GM21528 (cell line): ENCODE data around the gene DENND2A.
"Not testable (repeated sequence)": the region's sequence is repeated elsewhere in the genome, so short reads cannot be mapped to it uniquely, and the experiment has no call there.

Experiments used
- ATAC-seq: cut with Tn5 transposase; IDR thresholded peaks from one replicate; pipeline ENCODE4 v1.9.1; 2021; ENCODE audit warnings: mild to moderate bottlenecking, moderate library complexity; ENCODE audit not compliant: unreplicated experiment, low FRiP score

Gene DENND2A, protein sequence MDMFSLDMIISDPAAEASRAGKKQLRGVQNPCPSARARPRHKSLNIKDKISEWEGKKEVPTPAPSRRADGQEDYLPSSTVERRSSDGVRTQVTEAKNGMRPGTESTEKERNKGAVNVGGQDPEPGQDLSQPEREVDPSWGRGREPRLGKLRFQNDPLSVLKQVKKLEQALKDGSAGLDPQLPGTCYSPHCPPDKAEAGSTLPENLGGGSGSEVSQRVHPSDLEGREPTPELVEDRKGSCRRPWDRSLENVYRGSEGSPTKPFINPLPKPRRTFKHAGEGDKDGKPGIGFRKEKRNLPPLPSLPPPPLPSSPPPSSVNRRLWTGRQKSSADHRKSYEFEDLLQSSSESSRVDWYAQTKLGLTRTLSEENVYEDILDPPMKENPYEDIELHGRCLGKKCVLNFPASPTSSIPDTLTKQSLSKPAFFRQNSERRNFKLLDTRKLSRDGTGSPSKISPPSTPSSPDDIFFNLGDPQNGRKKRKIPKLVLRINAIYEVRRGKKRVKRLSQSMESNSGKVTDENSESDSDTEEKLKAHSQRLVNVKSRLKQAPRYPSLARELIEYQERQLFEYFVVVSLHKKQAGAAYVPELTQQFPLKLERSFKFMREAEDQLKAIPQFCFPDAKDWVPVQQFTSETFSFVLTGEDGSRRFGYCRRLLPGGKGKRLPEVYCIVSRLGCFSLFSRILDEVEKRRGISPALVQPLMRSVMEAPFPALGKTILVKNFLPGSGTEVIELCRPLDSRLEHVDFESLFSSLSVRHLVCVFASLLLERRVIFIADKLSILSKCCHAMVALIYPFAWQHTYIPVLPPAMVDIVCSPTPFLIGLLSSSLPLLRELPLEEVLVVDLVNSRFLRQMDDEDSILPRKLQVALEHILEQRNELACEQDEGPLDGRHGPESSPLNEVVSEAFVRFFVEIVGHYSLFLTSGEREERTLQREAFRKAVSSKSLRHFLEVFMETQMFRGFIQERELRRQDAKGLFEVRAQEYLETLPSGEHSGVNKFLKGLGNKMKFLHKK

DNA sequence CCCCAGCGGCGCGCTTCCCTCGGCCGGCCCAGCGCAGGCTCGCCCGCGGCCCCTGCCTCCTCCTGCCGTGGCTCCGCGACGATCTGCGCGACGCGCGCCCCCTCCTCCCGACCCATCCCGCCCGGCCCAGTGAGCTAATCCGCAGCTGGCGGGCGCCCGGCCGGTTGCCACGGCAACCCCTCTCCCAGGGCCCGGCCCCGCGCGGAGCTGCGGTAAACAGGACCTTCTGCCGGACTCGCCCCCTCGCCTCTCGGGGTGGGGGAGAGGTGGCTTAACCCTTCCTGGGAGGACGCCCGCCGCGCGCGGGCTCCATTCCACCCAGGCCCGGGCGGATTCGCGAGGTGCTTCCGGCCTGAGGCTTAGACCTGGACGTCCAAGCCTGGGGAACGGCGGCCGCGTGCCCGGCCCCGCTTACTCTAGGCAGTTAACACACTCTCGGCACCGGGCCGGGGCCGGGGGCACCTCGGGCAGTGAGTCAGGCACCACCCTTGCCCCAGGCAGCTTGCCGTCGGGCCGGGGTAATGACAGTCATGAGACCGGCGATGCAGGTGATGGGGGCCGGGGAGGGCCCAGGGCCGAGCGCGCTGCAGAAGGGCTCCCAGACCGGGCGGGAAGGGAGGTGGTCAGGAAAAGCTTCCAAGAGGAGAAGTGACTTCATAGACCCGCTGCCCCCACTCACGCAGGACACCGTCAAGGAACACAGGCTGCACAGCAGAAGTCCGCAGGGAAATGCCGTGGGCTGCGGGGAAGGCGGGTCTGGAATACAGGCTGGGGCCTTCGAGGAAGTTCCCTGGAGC is at the start of gene DENND2A:
Gene DENND2A (minus strand): TSS at position 87 of the 797 bp plus-strand sequence. CDS start 38,416 bp downstream, outside the sequence.
- ATAC-seq: no peak

DNA sequence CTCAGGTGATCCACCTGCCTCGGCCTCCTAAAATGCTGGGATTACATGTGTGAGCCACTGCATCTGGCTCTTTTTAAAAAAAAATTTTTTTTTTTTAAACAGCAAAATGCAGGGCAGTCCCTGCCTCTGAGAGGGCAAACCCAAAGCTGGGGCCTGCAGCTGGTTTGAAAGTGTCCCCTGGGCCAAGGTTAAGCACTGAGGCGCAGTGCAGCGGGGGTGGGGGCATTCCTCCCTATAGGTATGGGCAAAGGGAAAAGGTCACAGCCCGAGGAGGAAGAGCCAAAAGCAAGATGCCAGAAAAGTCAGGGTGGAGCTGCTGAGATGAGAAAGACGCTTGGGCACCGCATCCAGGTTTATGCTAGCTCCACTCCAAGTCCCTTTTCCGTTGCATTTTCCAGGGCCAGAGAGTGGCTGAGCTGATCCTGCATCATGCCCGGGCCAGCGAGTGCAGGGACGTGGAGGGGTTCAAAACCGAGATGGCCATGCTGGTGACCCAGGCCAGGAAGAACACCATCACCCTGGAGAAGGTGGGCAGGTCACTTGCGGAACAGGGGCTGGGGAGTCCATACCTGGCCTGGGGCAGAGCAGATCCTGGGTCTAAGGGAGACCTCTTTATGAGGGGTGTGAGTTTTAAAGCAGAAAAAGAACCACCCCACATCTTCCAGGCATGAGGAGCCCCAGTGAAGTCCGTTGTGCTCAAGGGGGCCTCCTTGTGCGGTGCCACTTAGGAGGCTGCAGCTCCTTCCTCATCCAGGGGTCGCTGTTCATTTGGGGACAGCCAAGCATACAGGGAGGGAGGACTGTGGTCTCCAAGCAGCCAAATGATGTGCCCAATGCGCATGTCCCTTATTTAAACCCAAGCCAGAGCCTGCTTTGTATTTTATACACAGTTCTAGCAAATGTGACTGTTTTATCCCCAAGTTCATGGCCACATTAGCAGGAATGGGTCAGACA is 48.9 kb upstream of the DENND2A start:
- no peak for ATAC-seq

DNA sequence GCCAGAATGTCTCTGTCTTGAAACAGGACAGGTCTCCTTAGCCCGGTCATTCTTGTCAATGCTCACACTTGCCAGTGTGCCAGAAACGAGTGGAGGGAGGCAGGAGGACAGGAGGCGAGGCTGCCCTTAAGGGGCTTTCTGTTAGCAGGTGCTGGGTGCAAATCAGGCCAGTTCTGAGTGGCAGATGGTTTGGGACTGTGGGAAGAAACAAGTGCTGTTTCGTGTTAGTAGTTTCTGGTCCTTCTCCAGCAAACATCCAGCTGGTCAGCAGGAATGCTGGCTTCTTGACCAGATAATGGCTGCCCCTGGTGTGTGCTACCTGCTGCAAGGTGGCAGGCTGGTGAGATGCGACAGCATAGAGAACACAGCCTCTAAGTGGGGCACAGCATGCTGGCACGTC is 47.7 kb upstream of the DENND2A start:
- no peak for ATAC-seq

DNA sequence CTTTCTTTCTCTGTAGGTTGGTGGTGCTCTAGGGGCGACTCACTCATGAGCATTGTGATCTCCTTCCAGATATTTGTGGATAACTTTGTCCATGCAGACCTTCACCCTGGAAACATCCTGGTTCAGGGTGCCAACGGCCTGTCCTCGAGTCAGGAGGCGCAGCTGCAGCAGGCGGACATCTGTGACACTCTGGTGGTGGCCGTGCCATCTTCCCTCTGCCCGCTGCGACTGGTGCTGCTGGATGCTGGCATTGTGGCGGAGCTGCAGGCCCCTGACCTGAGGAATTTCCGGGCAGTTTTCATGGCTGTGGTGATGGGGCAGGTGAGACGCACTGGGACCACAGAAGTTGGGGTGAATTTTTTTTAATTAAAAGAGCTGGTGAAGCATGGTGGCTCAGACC is 46.3 kb upstream of the DENND2A start:
- ATAC-seq: no peak

DNA sequence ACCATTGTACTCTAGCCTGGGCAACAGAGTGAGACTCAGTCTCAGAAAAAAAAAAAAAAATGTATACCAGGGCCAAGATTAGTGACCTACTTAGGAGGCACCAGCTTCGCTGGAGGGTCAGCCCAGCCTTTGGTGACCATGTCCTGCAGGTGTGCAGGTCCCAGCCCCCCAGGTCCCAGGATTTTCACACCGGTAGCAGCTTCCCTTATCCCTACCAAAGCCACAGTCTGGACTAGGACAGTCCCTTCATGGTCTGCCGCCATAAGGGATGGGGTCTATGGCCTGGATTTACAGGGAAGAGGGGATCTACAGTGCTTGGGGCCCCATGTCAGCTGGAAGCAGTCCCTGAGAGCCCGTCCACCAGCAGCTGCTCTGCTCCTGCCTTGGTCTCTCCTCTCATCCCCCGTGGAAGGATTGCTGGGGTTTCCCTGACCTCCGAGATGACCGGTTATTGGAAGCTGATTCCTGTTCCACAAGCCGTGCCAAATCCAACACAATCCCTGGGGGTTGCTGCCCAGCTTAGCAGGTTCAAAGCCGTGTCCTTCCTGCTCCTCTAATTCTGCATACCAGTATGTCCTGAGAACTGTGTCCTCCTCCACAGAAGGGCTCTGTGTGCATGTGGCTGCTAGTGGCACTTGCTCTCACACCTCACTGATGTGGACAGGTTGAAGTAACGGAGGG is 44.9 kb upstream of the DENND2A start:
- ATAC-seq: no peak

DNA sequence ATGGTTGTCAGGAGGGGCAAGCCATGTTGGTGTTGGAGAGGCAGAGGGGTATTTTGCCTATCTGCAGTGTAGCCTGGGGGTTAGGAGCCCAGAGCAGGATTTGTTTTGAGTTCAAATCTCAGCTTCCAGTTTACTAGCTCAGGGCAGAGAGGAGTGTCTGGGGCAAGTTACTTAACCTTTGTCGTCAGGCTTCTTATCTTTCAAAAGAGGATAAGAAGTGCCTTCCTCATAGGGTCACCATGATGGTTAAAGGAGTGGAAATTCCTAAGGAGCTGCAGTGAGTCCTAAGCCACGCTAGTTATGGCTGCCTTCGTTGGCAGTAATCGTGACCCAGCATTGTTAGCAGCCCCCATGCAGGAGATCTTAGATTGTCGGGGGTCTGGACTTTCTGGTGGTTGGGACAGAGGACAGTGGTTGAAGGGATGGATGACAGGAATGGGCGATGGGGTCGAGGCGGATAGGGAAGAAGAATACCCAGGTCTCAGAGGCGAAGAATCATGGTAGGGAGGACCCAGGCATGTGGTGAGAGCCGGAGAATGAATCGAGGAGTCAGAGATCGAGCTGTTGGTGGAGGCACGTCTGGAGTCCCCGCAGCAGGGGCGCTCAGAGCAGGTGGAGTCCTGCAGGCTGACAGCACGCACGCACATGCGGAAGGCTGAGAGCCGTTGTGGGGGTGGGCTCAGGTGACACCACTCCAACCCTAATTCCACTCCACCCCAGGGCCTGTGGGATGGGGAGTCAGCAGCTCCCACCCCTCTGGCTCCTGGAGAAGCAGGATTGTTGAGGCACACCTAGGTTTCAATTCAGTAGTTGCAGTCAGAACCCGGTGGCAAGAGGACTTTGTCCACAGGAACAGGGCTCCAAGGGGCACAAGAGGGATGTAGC is 43.7 kb upstream of the DENND2A start:
- ATAC-seq: no peak

DNA sequence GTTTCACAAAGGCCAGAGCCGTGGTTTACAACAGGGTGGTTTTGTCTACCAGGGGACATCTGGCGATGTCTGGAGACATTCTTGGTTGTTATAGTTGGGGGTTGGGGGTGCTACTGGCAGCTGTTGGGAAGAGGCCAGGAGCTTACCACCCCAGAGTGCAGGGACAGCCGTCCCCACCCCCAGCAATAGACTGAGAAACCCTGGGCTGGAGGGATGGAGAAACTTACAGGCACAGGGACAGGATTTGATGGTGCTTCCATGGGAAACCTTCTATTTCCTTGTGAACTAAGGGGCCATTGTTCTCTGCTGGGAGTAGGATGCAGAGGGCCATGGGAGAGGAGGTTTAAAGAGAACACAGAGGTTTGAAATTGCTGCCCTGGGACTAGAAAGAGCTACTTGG is 43.0 kb upstream of the DENND2A start:
- no peak for ATAC-seq

DNA sequence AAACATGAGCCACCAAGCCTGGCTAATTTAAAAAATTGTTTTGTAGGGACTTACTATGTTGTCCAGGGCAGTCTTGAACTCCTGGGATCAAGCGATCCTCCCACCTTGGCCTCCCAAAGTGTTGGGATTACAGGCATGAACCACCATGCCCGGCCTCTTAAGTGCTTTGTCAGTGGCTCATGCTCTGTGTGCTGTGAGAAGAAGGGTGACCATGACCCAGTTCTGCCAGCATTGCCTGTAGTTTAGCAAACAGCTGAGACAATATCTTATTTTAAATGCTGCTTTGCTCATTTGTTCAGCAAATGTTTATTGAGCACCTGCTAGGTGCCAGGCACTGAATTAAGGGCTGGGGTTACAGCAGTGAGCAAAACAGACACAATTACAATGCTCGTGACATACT is 41.2 kb upstream of the DENND2A start:
- ATAC-seq: no peak

DNA sequence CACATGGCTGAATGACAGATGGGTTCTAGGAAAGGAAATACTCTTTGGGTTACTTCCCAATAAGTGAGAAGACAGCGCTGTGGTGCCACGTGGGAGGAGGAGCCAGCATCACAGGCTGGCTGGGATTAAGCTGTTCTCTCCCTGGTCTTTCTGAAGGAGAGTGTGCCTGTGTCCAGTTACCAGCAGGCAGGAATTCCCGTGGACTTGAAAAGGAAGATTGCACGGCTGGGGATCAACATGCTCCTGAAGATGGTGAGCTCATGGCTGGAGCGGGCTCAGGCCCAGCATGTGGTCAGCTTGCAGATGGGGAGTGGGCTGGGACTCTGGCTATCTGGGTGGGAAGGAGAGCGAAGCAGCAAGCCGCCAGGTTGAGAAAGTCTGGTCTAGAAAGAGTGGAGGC is 40.3 kb upstream of the DENND2A start:
- ATAC-seq: no peak

DNA sequence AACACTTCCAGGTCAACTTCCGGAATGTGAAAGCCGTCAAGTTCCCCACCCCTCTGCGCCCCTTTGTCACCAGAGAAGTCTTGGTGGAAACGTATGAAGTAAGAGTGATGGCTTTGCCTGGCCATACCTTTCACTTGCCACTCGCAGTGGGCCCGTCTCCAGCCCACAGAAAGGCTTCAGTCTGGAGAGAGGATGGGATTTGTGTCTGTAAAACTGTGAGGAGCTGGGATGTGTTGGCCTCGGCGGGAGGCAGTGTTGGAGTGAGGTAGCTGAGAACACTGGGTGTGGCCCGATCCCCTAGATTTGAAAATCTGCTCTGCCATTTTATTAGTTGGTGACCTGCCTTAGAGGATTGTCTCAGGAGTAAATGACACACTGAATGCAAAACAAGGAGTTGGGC is 38.6 kb upstream of the DENND2A start:
- no peak for ATAC-seq

DNA sequence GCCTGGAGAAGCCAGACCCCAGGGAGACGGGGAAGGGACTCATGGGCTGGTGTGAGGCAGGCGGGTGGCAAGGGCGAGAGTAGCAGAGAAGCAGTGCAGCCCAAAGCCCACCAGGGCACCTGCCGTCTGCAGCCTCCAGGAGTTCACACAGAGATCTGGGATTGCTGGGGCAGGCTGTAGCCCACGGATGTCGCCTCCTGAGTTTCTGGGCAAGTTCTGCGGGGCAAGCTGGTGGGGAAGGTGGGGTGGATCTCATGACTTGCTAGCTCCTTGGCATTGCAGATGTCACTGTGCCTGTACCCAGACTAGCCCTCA is 38.2 kb upstream of the DENND2A start:
- no peak for ATAC-seq

DNA sequence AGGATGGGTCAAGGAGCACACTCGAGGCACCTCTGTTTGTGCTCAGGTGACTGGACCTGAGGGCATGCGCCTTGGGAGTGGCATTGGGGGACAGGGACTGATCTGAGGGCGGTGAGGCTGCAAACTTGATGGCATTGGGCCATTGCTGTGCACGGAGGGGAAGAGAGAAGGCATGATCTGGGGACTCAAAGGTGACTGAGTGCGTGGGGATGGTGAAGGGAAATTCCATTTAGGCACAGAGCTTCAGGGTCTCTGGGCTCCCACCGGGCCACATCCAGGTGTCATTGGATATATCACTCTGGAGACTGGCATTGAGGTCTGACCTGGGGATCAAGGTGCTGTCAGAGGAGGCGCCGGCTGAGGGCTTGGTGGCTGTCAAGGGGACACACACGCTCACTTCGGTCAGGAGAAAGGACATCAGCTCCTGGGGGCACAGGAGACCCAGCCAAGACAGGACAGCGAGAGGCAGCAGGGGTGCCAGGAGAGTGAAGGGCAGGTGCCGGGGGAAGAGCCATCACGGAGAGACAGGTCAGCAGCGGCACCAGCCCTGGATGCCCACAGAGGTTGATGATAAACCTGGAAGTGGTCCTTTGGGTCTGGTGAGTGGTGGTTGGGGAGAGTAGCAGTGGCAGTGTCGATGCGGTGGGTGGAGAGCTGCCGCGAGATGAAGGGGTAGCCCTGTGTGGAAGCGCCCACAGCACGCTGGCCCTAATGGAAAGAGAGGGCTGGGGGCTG is 37.6 kb upstream of the DENND2A start:
- no peak for ATAC-seq

DNA sequence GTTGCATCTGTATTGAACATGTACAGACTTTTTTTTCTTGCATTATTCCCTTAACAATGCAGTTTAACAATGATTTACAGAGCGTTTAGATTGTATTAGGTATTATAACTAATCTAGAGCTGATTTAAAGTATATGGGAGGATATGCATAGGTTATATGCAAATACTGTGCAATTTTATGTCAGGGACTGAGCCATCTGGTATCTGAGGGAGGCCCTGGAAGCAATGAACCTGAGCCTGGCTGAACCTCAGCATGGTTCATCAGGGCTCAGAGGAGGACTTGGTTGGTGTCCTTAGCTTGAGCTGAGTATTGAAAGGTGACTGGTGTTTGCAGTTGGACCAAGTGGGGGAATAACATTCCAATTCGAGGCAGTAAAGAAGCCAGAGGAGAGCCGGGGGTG is 36.9 kb upstream of the DENND2A start:
- no peak for ATAC-seq

DNA sequence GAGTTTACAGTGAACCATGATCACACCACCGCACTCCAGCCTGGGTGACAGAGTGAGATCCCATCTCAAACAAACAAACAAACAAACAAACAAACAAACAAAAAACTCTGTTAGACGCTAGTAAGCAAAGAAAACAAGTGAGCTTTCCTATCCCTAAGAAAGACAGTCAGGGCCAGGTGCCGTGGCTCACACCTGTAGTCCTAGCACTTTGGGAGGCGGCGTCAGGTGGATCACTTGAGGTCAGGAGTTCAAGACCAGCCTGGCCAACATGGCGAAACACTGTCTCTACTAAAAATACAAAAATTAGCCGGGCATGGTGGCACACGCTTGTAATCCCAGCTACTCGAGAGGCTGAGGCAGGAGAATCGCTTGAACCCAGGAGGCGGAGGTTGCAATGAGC is 36.3 kb upstream of the DENND2A start:
- ATAC-seq: not testable (repeated sequence)

DNA sequence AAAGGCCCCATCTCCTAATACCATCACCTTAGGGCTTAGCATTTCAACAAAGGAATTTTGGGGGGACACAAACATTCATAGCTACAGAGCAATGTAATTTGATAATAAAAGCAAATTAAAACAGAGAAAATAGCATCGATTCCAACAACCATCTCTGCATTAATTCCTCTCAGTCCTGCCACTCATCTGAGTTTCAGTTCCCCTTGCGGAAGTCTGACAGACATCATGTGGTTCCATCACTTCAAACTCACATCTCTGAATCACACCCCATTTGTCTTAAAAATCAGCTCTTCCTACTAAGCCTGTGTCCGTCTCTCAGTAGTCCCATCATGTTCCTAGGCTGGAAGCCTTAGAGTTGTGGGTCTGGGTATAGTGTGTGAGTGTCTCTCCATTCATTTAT is 35.7 kb upstream of the DENND2A start:
- peak; percentile 43 for ATAC-seq

DNA sequence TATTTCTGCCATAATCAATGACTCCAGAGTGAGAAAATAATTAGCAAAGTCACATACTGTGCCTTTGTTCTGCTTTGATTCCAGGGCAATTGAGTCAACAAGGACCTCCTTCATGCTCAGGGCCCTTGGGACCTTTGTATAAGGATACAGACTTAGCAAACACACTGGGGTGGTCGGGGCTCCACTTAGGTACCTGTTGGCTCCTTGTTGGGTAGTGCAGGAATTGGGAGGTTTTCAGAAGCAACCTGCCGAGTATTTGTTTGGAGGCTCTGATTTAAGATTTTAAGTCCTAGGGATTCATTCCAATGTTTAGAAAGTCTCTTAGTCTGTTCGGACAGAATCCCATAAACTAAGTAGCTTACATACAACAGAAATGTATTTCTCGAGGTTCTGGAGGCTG is 35.1 kb upstream of the DENND2A start:
- ATAC-seq: no peak

DNA sequence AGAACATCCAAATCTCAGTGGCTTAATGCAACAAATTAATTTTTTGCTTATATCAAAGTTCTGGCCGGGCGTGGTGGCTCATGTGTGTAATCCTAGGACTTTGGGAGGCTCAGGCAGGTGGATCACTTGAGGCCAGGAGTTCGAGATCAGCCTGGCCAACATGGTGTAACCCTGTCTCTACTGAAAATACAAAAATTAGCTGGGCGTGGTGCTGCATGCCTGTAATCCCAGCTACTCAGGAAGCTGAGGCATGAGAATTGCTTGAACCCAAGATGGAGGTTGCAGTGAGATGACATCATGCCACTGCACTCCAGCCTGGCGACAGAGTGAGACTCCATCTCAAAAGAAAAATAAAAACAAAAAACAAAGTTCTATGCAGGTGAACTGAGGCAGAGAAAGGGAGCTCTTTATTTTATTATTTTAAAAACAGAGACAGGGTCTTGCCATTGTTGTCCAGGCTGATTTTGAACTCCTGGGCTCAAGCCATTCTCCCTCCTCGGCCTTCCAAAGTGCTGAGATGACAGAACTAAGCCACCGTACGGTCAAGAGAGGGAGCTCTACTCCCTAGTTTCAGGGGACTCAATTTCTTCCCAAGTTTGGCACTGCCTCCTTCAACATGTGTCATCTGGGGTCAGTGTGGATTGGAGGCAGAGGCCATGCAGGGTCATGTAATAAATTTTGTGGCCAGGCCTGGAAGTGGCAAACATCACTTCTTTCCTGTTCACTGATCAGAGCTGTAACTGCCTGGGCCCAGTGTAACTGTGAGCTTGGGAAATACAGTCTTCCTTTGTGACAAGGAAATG is 34.5 kb upstream of the DENND2A start:
- no peak for ATAC-seq
